ENCODE results near the gene GMDS. TPM values are rescaled to one million over a fixed set of nuclear protein-coding genes. Genes with fewer than 3 reads are reported as not detected.

Gene GMDS
- total and polyA plus RNA-seq, 2 experiments from 2014 or later = 30.1 to 36.5 TPM

GRCh38 chr6:2111162-2111677, 134.2 kb downstream of the GMDS start:
- Histone ChIP-seq H3K9me2 (ENCODE audit: insufficient read depth) (no peaks in the 10 kb centered on the region), H3K27me3 (ENCODE audit: insufficient read depth) (no peaks in the 10 kb centered on the region), H3K79me2 (replicated peaks; ENCODE audit: insufficient read depth) (0 out of 2 replicates have a peak, but pooled peaks cover 3% of the 10 kb centered on the region), H2AFZ (no peak overlapping the region), H3K36me3 (ENCODE audit: insufficient read depth) (no peaks in the 10 kb centered on the region), H4K20me1 (replicated peaks; ENCODE audit: insufficient read depth) (0 out of 2 replicates have a peak, but pooled peaks cover 7% of the 10 kb centered on the region), H3F3A (replicated peaks; ENCODE audit: low read depth) (no peaks in the 10 kb centered on the region), H3K27ac (ENCODE audit: low read depth) (no peak overlapping the region), H3K4me1 (ENCODE audit: insufficient read depth) (peaks cover 3% of the 10 kb centered on the region; the same call in 1 of the 2 replicates), H3K4me2 (no peak overlapping the region), H3K4me3 (no peak overlapping the region)
- Mint-ChIP-seq H3K4me1 (peaks cover 10% of the 10 kb centered on the region; the same call in 2 of the 3 replicates), H3K4me3 (no peak overlapping the region), H3K9me3 (no peaks in the 10 kb centered on the region), H3K36me3 (ENCODE audit: low read depth) (no peaks in the 10 kb centered on the region), H3K27me3 (ENCODE audit: insufficient read depth, low read depth, poor library complexity) (peaks cover 1% of the 10 kb centered on the region), H3K27ac (peak overlapping the region; percentile 22; the same call in 1 of the 2 replicates)
- TF ChIP-seq, protein P1, sequence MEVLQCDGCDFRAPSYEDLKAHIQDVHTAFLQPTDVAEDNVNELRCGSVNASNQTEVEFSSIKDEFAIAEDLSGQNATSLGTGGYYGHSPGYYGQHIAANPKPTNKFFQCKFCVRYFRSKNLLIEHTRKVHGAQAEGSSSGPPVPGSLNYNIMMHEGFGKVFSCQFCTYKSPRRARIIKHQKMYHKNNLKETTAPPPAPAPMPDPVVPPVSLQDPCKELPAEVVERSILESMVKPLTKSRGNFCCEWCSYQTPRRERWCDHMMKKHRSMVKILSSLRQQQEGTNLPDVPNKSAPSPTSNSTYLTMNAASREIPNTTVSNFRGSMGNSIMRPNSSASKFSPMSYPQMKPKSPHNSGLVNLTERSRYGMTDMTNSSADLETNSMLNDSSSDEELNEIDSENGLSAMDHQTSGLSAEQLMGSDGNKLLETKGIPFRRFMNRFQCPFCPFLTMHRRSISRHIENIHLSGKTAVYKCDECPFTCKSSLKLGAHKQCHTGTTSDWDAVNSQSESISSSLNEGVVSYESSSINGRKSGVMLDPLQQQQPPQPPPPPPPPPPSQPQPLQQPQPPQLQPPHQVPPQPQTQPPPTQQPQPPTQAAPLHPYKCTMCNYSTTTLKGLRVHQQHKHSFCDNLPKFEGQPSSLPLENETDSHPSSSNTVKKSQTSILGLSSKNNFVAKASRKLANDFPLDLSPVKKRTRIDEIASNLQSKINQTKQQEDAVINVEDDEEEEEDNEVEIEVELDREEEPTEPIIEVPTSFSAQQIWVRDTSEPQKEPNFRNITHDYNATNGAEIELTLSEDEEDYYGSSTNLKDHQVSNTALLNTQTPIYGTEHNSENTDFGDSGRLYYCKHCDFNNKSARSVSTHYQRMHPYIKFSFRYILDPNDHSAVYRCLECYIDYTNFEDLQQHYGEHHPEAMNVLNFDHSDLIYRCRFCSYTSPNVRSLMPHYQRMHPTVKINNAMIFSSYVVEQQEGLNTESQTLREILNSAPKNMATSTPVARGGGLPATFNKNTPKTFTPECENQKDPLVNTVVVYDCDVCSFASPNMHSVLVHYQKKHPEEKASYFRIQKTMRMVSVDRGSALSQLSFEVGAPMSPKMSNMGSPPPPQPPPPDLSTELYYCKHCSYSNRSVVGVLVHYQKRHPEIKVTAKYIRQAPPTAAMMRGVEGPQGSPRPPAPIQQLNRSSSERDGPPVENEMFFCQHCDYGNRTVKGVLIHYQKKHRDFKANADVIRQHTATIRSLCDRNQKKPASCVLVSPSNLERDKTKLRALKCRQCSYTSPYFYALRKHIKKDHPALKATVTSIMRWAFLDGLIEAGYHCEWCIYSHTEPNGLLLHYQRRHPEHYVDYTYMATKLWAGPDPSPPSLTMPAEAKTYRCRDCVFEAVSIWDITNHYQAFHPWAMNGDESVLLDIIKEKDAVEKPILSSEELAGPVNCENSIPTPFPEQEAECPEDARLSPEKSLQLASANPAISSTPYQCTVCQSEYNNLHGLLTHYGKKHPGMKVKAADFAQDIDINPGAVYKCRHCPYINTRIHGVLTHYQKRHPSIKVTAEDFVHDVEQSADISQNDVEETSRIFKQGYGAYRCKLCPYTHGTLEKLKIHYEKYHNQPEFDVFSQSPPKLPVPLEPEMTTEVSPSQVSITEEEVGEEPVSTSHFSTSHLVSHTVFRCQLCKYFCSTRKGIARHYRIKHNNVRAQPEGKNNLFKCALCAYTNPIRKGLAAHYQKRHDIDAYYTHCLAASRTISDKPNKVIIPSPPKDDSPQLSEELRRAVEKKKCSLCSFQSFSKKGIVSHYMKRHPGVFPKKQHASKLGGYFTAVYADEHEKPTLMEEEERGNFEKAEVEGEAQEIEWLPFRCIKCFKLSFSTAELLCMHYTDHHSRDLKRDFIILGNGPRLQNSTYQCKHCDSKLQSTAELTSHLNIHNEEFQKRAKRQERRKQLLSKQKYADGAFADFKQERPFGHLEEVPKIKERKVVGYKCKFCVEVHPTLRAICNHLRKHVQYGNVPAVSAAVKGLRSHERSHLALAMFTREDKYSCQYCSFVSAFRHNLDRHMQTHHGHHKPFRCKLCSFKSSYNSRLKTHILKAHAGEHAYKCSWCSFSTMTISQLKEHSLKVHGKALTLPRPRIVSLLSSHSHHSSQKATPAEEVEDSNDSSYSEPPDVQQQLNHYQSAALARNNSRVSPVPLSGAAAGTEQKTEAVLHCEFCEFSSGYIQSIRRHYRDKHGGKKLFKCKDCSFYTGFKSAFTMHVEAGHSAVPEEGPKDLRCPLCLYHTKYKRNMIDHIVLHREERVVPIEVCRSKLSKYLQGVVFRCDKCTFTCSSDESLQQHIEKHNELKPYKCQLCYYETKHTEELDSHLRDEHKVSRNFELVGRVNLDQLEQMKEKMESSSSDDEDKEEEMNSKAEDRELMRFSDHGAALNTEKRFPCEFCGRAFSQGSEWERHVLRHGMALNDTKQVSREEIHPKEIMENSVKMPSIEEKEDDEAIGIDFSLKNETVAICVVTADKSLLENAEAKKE (CRISPR knock-in tag; IDR thresholded peaks at IDR 0.05) = no peak
- TF ChIP-seq CREB1 (CRISPR knock-in tag; IDR thresholded peaks at IDR 0.05; ENCODE audit: low read depth) (no peak), EZH2phosphoT487 (IDR thresholded peaks at IDR 0.05; ENCODE audit: unreplicated experiment) (no peak), JUNB (IDR thresholded peaks at IDR 0.05; ENCODE audit: unreplicated experiment) (no peak), STAT1 (IDR thresholded peaks at IDR 0.05; ENCODE audit: unreplicated experiment) (no peak), NANOG (IDR thresholded peaks at IDR 0.05; ENCODE audit: borderline replicate concordance) (no peak)
- TF ChIP-seq, protein P2, sequence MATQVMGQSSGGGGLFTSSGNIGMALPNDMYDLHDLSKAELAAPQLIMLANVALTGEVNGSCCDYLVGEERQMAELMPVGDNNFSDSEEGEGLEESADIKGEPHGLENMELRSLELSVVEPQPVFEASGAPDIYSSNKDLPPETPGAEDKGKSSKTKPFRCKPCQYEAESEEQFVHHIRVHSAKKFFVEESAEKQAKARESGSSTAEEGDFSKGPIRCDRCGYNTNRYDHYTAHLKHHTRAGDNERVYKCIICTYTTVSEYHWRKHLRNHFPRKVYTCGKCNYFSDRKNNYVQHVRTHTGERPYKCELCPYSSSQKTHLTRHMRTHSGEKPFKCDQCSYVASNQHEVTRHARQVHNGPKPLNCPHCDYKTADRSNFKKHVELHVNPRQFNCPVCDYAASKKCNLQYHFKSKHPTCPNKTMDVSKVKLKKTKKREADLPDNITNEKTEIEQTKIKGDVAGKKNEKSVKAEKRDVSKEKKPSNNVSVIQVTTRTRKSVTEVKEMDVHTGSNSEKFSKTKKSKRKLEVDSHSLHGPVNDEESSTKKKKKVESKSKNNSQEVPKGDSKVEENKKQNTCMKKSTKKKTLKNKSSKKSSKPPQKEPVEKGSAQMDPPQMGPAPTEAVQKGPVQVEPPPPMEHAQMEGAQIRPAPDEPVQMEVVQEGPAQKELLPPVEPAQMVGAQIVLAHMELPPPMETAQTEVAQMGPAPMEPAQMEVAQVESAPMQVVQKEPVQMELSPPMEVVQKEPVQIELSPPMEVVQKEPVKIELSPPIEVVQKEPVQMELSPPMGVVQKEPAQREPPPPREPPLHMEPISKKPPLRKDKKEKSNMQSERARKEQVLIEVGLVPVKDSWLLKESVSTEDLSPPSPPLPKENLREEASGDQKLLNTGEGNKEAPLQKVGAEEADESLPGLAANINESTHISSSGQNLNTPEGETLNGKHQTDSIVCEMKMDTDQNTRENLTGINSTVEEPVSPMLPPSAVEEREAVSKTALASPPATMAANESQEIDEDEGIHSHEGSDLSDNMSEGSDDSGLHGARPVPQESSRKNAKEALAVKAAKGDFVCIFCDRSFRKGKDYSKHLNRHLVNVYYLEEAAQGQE (IDR thresholded peaks at IDR 0.05; ENCODE audit: unreplicated experiment) = no peak
- ATAC-seq (no peak), DNase-seq (ENCODE audit: low spot score) (no peak)
